ENCODE results near the gene ARL8A. TPM values are rescaled to one million over a fixed set of nuclear protein-coding genes. Genes with fewer than 3 reads are reported as not detected.

Gene ARL8A
- total and polyA plus RNA-seq, 5 donors from 2014 or later, result 6.6 to 84.1 (median 7.9) TPM

DNA sequence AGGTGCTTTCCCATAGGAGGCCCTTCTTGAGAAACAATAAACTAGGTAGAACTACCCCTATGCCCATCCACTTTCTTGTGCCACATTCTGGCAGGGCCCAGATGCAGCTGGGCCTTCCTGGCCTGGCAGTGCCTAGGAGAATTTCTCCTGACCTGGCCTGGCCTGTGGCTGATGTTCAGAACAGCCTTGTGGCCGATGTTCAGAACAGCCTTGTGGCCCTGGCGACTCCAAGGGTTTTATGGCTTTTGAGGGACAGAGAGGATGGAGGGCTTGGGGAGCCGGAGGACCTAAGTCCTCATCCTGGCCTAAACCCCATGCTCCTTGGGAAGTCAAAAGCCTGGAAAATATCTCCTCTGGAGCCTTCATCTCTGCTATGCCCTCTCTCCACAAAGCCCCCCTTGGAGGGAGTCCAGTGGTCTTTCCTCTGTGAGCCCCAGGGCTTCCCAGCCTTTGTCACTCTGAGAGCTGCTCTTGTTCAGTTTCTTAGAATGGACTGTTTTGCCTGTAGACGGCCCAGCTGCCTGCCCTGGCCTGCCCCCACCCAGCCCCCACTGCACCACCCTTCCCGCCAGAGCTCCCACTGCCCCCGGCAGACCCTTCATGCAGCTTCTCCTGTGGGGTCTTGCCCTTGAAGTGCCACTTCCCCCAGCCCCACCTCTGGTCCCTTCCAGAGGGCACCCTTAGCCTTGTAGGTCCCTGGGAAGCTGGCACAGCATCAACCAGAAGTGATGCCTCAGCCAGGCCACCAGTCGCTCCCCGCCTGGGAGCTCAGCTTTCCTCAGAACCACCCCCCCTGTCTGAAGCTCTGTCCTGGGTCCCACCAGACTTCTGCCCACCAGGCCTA is 14.9 kb downstream of the ARL8A start:
- Histone ChIP-seq H3K9me3 (ENCODE audit: control insufficient read depth in 2 of 2, low read length in 2 of 2) (no peaks in the 10 kb centered on the region), H3K27ac (ENCODE audit: insufficient read depth, low read length, poor library complexity, severe bottlenecking) (no peak overlapping the region), H3K4me1 (ENCODE audit: control insufficient read depth, insufficient read depth, low read length, poor library complexity, severe bottlenecking) (peaks cover 4% of the 10 kb centered on the region), H3K4me3 (ENCODE audit: low read depth, low read length) (no peak overlapping the region), H3K36me3 (ENCODE audit: control insufficient read depth, insufficient read depth, low read length) (peaks cover 23% of the 10 kb centered on the region), H3K27me3 (ENCODE audit: control insufficient read depth, insufficient read depth, low read length) (no peaks in the 10 kb centered on the region)
- Mint-ChIP-seq H3K27ac (no peak overlapping the region), H3K36me3 (no peaks in the 10 kb centered on the region), H3K4me1 (peaks cover 0 to 3% (median 0%) of the 10 kb centered on the region in 4 donors), H3K4me3 (no peak overlapping the region), H3K27me3 (peaks cover 4% of the 10 kb centered on the region), H3K9me3 (no peaks in the 10 kb centered on the region)
- DNase-seq, result no peak
- no peak for ATAC-seq (ENCODE audit: low read depth in 2 of 2)

DNA sequence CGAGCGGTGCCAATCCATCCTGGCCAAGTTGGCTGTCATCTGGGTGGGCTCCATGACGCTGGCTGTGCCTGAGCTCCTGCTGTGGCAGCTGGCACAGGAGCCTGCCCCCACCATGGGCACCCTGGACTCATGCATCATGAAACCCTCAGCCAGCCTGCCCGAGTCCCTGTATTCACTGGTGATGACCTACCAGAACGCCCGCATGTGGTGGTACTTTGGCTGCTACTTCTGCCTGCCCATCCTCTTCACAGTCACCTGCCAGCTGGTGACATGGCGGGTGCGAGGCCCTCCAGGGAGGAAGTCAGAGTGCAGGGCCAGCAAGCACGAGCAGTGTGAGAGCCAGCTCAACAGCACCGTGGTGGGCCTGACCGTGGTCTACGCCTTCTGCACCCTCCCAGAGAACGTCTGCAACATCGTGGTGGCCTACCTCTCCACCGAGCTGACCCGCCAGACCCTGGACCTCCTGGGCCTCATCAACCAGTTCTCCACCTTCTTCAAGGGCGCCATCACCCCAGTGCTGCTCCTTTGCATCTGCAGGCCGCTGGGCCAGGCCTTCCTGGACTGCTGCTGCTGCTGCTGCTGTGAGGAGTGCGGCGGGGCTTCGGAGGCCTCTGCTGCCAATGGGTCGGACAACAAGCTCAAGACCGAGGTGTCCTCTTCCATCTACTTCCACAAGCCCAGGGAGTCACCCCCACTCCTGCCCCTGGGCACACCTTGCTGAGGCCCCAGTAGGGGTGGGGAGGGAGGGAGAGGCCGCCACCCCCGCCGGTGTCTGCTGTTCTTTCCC is 16.5 kb downstream of the ARL8A start:
- Mint-ChIP-seq H3K27ac (no peak overlapping the region), H3K36me3 (no peaks in the 10 kb centered on the region), H3K27me3 (peaks cover 8% of the 10 kb centered on the region)

DNA sequence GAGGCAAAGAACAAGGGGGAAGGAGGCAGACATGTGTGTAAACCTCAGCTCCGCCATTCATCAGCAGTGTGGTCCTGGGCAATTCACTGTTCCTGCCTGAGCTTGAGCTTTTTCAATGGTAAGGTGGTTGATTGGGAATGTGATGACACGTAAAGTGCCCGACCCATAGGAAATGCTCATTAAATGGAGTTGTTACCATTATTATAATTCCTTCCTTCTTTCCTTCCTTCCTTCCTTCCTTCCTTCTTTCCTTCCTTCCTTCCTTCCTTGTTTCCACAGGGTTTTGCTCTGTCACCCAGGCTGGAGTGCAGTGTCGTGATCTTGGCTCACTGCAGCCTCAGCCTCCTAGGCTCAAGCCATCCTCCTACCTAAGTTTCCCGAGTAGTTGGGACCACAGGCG is 17.5 kb downstream of the ARL8A start:
- Histone ChIP-seq H3K4me3 (ENCODE audit: low read depth, low read length) (no peak overlapping the region), H3K4me1 (ENCODE audit: control insufficient read depth, insufficient read depth, low read length, poor library complexity, severe bottlenecking) (peaks cover 4% of the 10 kb centered on the region), H3K27ac (ENCODE audit: insufficient read depth, low read length, poor library complexity, severe bottlenecking) (no peak overlapping the region), H3K36me3 (ENCODE audit: control insufficient read depth, insufficient read depth, low read length) (peaks cover 1% of the 10 kb centered on the region), H3K27me3 (ENCODE audit: control insufficient read depth, insufficient read depth, low read length) (no peaks in the 10 kb centered on the region), H3K9me3 (ENCODE audit: control insufficient read depth in 2 of 2, low read length in 2 of 2) (no peaks in the 10 kb centered on the region)
- Mint-ChIP-seq H3K4me1 (peaks cover 0 to 3% (median 0%) of the 10 kb centered on the region in 4 donors), H3K27me3 (peaks cover 8% of the 10 kb centered on the region), H3K9me3 (no peaks in the 10 kb centered on the region), H3K36me3 (no peaks in the 10 kb centered on the region), H3K4me3 (no peak overlapping the region), H3K27ac (no peak overlapping the region)
- no peak for DNase-seq
- ATAC-seq (ENCODE audit: low read depth in 2 of 2), result no peak

More for the DNA sequence above, 16.5 kb downstream of the ARL8A start:
- Histone ChIP-seq H3K27me3 (ENCODE audit: control insufficient read depth, insufficient read depth, low read length) (no peaks in the 10 kb centered on the region), H3K4me3 (ENCODE audit: low read depth, low read length) (no peak overlapping the region), H3K9me3 (ENCODE audit: control insufficient read depth in 2 of 2, low read length in 2 of 2) (no peaks in the 10 kb centered on the region), H3K27ac (ENCODE audit: insufficient read depth, low read length, poor library complexity, severe bottlenecking) (no peak overlapping the region), H3K4me1 (ENCODE audit: control insufficient read depth, insufficient read depth, low read length, poor library complexity, severe bottlenecking) (peaks cover 4% of the 10 kb centered on the region), H3K36me3 (ENCODE audit: control insufficient read depth, insufficient read depth, low read length) (peaks cover 9% of the 10 kb centered on the region)
- Mint-ChIP-seq H3K4me1 (peaks cover 0 to 3% (median 0%) of the 10 kb centered on the region in 4 donors), H3K9me3 (no peaks in the 10 kb centered on the region), H3K4me3 (no peak overlapping the region)
- DNase-seq, result no peak
- ATAC-seq (ENCODE audit: low read depth in 2 of 2), result no peak

DNA sequence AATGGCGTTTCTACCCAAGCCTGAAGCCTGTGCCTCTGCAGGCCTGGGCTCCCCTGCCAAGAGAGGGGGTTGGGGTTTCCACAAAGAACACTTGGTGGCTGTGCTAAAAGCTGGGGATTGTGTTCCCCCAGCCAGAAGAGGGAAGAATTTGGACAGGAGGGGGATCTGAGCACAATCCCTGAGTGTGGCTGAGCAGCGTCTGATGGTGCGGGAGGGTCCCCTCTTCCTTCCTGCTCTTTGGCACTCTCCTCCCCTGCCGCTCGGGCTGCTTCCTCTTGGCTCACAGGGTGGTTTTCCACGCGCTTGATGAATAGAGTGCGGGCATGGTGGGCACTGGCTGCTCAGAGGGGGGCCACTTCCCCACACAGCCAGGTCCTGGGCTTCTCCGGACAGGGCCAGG is 18.1 kb downstream of the ARL8A start:
- Mint-ChIP-seq H3K36me3 (no peaks in the 10 kb centered on the region), H3K27me3 (peaks cover 8% of the 10 kb centered on the region), H3K4me1 (no peaks in the 10 kb centered on the region), H3K9me3 (no peaks in the 10 kb centered on the region), H3K4me3 (no peak overlapping the region), H3K27ac (no peak overlapping the region)
- no peak overlapping the region for H3K4me3 ChIP-seq (ENCODE audit: low read depth, low read length)
- no peaks in the 10 kb centered on the region for H3K36me3 ChIP-seq (ENCODE audit: control insufficient read depth, insufficient read depth, low read length)
- no peaks in the 10 kb centered on the region for H3K27me3 ChIP-seq (ENCODE audit: control insufficient read depth, insufficient read depth, low read length)
- no peak overlapping the region for H3K27ac ChIP-seq (ENCODE audit: insufficient read depth, low read length, poor library complexity, severe bottlenecking)
- H3K9me3 ChIP-seq (ENCODE audit: control insufficient read depth in 2 of 2, low read length in 2 of 2), result no peaks in the 10 kb centered on the region
- DNase-seq (no peak), ATAC-seq (ENCODE audit: low read depth in 2 of 2) (no peak)
- peaks cover under 1% of the 10 kb centered on the region for H3K4me1 ChIP-seq (ENCODE audit: control insufficient read depth, insufficient read depth, low read length, poor library complexity, severe bottlenecking)

DNA sequence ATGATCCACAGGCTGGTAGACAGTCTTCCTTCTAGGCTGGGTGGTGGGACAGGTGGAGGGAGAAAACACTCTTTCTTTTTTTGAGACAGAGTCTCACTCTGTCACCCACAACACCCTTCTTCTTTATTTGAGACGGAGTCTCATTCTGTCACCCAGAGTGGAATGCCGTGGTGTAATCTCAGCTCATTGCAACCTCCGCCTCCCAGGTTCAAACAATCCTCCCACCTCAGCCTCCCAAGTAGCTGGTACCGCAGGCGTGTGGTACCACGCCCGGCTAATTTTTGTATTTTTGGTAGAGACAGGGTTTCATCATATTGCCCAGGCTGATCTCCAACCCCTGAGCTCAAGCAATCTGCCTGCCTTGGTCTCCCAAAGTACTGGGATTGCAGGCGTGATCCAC is 18.9 kb downstream of the ARL8A start:
- Mint-ChIP-seq H3K36me3 (no peaks in the 10 kb centered on the region), H3K27me3 (peaks cover 8% of the 10 kb centered on the region), H3K4me1 (no peaks in the 10 kb centered on the region), H3K9me3 (no peaks in the 10 kb centered on the region), H3K27ac (no peak overlapping the region), H3K4me3 (no peak overlapping the region)
- Histone ChIP-seq H3K4me3 (ENCODE audit: low read depth, low read length) (no peak overlapping the region), H3K36me3 (ENCODE audit: control insufficient read depth, insufficient read depth, low read length) (no peaks in the 10 kb centered on the region), H3K27me3 (ENCODE audit: control insufficient read depth, insufficient read depth, low read length) (no peaks in the 10 kb centered on the region), H3K4me1 (ENCODE audit: control insufficient read depth, insufficient read depth, low read length, poor library complexity, severe bottlenecking) (no peaks in the 10 kb centered on the region), H3K27ac (ENCODE audit: insufficient read depth, low read length, poor library complexity, severe bottlenecking) (no peak overlapping the region), H3K9me3 (ENCODE audit: control insufficient read depth in 2 of 2, low read length in 2 of 2) (no peaks in the 10 kb centered on the region)
- ATAC-seq (ENCODE audit: low read depth in 2 of 2), result no peak
- DNase-seq, result no peak

DNA sequence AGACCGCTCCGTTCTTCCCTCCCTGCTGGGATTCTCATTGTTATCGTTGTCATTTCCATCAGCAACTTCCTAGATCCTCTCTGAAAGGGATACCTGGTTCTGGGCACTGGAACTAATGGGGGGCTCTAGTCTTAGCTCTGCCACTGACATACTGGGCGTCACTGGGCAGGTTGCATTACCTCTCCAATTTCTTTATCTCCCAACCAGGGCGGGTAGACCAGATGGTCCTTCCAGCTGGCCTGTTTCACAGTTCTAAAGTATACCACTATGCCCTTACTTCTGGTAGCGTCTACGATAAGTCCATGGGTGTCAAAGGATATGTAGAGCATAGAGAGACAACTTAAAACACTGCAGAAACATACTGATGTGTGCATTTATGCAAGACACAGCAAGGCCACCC is 20.4 kb downstream of the ARL8A start:
- Mint-ChIP-seq H3K27ac (no peak overlapping the region), H3K27me3 (peaks cover 11% of the 10 kb centered on the region), H3K4me1 (no peaks in the 10 kb centered on the region), H3K36me3 (no peaks in the 10 kb centered on the region), H3K9me3 (no peaks in the 10 kb centered on the region), H3K4me3 (no peak overlapping the region)
- no peak overlapping the region for H3K27ac ChIP-seq (ENCODE audit: insufficient read depth, low read length, poor library complexity, severe bottlenecking)
- no peak for DNase-seq
- H3K4me1 ChIP-seq (ENCODE audit: control insufficient read depth, insufficient read depth, low read length, poor library complexity, severe bottlenecking), result no peaks in the 10 kb centered on the region
- no peaks in the 10 kb centered on the region for H3K27me3 ChIP-seq (ENCODE audit: control insufficient read depth, insufficient read depth, low read length)
- H3K36me3 ChIP-seq (ENCODE audit: control insufficient read depth, insufficient read depth, low read length), result no peaks in the 10 kb centered on the region
- no peak overlapping the region for H3K4me3 ChIP-seq (ENCODE audit: low read depth, low read length)
- H3K9me3 ChIP-seq (ENCODE audit: control insufficient read depth in 2 of 2, low read length in 2 of 2), result no peaks in the 10 kb centered on the region
- no peak for ATAC-seq (ENCODE audit: low read depth in 2 of 2)

DNA sequence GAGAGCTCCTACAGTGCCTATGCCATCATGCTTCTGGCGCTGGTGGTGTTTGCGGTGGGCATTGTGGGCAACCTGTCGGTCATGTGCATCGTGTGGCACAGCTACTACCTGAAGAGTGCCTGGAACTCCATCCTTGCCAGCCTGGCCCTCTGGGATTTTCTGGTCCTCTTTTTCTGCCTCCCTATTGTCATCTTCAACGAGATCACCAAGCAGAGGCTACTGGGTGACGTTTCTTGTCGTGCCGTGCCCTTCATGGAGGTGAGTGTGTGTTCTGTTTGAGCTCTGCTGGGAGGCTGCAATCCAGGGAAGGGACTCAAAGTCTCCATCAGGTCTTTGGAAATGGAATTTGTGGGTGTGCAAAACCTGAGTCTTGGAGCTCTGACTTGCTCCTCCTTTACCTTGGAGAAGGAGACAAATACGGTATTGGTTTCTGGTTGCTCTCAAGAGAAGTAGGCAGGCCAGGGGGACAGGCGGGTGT is 21.2 kb downstream of the ARL8A start:
- Mint-ChIP-seq H3K36me3 (no peaks in the 10 kb centered on the region), H3K27me3 (peaks cover 12% of the 10 kb centered on the region), H3K4me1 (no peaks in the 10 kb centered on the region), H3K27ac (no peak overlapping the region), H3K9me3 (no peaks in the 10 kb centered on the region), H3K4me3 (no peak overlapping the region)
- Histone ChIP-seq H3K36me3 (ENCODE audit: control insufficient read depth, insufficient read depth, low read length) (no peaks in the 10 kb centered on the region), H3K27me3 (ENCODE audit: control insufficient read depth, insufficient read depth, low read length) (no peaks in the 10 kb centered on the region), H3K4me1 (ENCODE audit: control insufficient read depth, insufficient read depth, low read length, poor library complexity, severe bottlenecking) (no peaks in the 10 kb centered on the region), H3K4me3 (ENCODE audit: low read depth, low read length) (no peak overlapping the region), H3K9me3 (ENCODE audit: control insufficient read depth in 2 of 2, low read length in 2 of 2) (no peaks in the 10 kb centered on the region), H3K27ac (ENCODE audit: insufficient read depth, low read length, poor library complexity, severe bottlenecking) (no peak overlapping the region)
- ATAC-seq (ENCODE audit: low read depth in 2 of 2), result no peak
- DNase-seq, result no peak
